ENCODE results near the gene PLA2G4B. TPM values are rescaled to one million over a fixed set of nuclear protein-coding genes. Genes with fewer than 3 reads are reported as not detected.
A peak's percentile ranks its signal among the peaks of the same experiment; 100 is the strongest.

Gene PLA2G4B
- total and polyA plus RNA-seq, 2 donors, result 2.7 to 8.1 TPM

DNA sequence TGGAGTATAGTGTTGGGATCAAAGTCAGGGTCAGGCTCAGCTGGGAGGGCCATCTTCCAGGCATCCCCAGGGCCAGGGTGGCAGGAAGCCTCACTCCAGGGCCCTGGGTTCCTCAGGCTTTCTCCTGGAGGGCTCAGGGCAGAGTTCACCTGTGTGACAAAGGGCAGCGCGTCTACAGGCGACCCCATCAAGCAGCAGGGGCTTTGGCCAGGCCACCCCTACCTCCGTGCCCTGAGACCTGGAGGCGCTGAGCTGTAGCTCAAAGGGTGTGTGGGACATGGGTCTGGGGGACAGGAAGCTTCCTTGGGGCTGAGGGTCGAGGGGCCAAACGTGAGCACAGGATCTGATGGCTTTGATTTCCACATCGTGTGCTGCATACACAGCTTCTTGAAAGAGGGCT, 42.4 kb downstream of the PLA2G4B start:
- H3K4me1 ChIP-seq (ENCODE audit: insufficient read depth), result no peaks in the 10 kb centered on the region
- DNase-seq (ENCODE audit: extremely low spot score), result no peak
- 92% methylated on average over 8 of the region's 8 CpGs for WGBS
- no peak overlapping the region for H3K4me3 ChIP-seq (ENCODE audit: low read depth, low read length)
- H3K36me3 ChIP-seq (ENCODE audit: insufficient read depth), result no peaks in the 10 kb centered on the region
- H3K27ac ChIP-seq (ENCODE audit: low read depth), result no peak overlapping the region

DNA sequence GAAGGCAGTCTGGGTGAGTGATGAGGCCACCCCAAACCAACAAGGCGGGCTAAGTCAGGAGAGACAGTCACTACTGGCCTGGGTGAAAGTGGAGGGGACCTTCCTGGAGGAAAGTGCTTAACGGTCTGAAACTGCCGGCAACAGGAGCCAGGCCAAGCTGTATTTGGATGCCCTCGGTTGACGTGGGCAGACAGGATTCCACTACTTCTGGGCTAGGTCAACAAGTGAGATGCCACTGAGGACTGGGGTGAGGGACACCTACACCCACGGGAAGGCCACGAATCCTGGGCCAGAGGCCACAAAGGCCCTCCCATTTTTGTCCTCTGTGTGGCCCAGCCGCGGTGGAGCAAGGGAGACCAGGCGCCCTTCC, 42.9 kb downstream of the PLA2G4B start:
- 54% methylated on average over 10 of the region's 10 CpGs for WGBS
- no peaks in the 10 kb centered on the region for H3K4me1 ChIP-seq (ENCODE audit: insufficient read depth)
- DNase-seq (ENCODE audit: extremely low spot score), result no peak

DNA sequence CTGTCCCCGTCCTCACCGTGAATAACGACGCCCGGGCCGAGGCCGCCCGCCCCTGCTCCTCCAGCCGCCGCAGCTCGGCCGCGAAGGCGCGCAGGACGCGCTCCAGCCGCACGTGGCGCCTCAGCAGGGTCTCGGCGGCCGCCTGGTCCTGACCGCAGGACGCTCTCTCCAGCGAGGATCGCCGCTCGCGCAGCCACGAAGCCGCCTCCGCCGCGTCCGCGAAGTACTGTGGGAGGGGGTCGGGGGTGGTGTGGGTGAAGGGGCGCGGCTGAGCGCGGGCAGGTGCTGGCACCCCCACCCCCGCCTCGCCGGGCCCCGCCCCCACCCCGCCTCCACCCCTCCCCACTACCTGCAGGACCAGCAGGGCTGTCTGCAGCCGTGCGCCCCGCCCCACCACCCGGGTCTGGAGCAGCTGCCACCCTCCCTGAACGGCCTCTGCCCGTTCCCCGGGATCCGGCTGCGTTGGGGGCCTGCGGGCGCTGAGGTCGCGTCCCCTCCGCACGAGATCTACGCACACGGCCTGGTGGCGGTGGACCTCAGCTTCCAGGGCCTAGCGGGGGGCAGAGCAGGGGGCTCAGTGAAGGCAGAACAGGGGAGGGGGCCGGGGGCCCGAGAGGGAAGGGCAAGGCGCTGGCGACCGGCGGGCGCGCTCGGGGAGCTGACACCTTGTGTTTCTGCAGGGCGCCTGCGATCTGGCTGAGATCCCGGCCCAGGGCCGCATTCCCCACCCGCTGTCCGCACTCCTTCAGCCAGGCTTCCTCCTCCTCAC, 43.5 kb downstream of the PLA2G4B start:
- DNase-seq (ENCODE audit: extremely low spot score), result no peak
- Histone ChIP-seq H3K4me1 (ENCODE audit: insufficient read depth) (no peaks in the 10 kb centered on the region), H3K27ac (ENCODE audit: low read depth) (no peak overlapping the region), H3K4me3 (ENCODE audit: low read depth, low read length) (peak overlapping the region; percentile 22), H3K36me3 (ENCODE audit: insufficient read depth) (no peaks in the 10 kb centered on the region)
- 12% methylated on average over 81 of the region's 81 CpGs for WGBS

More for the DNA sequence above, 42.9 kb downstream of the PLA2G4B start:
- Histone ChIP-seq H3K4me3 (ENCODE audit: low read depth, low read length) (peak overlapping the region; percentile 6), H3K27ac (ENCODE audit: low read depth) (no peak overlapping the region), H3K36me3 (ENCODE audit: insufficient read depth) (no peaks in the 10 kb centered on the region)

DNA sequence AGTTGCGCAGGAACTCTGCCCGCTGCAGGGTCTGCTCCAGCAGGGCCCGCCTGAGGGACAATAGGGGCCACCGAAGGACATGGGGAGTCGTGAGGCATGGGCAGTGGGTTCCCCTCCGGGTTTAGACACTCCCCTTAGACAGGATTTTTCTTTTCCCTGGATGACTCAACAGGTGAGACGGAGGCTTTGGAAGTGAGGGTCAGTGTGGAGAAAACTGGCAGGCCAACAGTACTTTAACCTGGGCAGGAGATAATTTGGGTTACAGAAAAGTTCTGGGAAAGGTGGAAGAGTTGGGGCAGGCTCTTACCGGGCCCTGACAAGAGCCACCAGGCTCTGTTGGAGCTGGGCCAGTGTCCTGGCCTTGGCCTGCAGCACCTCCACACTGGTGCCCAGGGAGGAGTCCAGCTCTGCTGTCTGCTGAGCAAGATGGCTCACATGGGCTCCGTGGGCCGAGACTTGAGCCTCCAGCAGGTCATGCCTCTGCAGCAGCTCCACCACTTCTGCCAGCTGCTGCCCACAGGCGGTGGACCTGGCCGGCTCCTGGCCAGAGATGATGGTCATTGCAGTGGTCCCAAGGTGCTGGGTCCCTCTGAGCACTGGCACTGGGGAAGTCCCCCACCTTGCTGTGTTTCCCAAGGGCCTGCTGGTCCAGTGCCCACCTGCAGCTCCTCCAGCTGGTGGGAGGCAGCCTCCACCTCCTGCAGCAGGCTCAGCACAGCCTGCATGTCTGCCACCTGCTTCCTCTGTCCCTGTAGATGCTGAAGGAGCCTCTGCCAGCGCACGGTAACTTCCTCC, 44.2 kb downstream of the PLA2G4B start:
- no peaks in the 10 kb centered on the region for H3K4me1 ChIP-seq (ENCODE audit: insufficient read depth)
- 67% methylated on average over 14 of the region's 14 CpGs for WGBS
- no peak overlapping the region for H3K4me3 ChIP-seq (ENCODE audit: low read depth, low read length)
- H3K36me3 ChIP-seq (ENCODE audit: insufficient read depth), result no peaks in the 10 kb centered on the region
- no peak for DNase-seq (ENCODE audit: extremely low spot score)
- no peak overlapping the region for H3K27ac ChIP-seq (ENCODE audit: low read depth)

DNA sequence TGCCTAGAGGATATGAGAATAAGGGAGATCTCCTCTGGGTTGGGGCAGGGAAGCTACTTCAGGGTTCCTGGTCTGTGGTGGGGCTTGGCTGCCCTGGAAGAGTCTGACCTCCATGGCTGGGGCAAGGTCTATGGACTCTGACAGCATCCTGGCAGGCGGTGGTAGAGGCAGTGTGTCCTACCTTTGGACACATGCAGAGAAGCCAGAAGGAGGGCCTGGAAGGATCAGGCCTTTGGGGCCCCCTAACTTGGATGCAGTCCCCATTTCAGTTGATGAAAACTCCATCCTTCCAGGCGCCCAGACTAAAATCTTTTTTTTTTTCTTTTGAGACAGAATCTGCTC, 44.8 kb downstream of the PLA2G4B start:
- Histone ChIP-seq H3K4me1 (ENCODE audit: insufficient read depth) (no peaks in the 10 kb centered on the region), H3K36me3 (ENCODE audit: insufficient read depth) (no peaks in the 10 kb centered on the region)
- WGBS, result 98% methylated on average over 2 of the region's 2 CpGs

DNA sequence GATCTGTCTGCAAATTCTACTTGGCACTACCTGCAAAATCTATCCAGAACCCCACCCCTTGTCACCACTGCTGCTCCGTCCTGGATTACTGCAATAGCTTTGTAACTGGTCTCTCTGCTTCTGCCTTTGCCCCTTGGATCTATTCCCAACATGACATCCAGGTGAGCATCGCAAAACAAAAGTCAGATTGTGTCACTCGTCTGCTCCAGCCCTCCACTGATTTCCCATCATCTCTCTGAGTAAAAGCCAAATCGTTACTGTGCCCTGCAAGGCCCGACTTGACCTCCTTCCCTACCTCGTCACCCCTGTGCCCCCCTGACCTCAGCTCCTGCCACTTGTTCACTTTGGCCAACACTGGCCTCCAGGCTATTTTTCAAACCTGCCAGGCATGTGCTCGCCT, 45.8 kb downstream of the PLA2G4B start:
- 95% methylated on average over 7 of the region's 7 CpGs for WGBS
- Histone ChIP-seq H3K4me3 (ENCODE audit: low read depth, low read length) (no peak overlapping the region), H3K27ac (ENCODE audit: low read depth) (no peak overlapping the region), H3K36me3 (ENCODE audit: insufficient read depth) (no peaks in the 10 kb centered on the region), H3K4me1 (ENCODE audit: insufficient read depth) (no peaks in the 10 kb centered on the region)
- DNase-seq (ENCODE audit: extremely low spot score), result no peak

More for the DNA sequence above, 44.8 kb downstream of the PLA2G4B start:
- no peak overlapping the region for H3K27ac ChIP-seq (ENCODE audit: low read depth)
- H3K4me3 ChIP-seq (ENCODE audit: low read depth, low read length), result no peak overlapping the region
- no peak for DNase-seq (ENCODE audit: extremely low spot score)

DNA sequence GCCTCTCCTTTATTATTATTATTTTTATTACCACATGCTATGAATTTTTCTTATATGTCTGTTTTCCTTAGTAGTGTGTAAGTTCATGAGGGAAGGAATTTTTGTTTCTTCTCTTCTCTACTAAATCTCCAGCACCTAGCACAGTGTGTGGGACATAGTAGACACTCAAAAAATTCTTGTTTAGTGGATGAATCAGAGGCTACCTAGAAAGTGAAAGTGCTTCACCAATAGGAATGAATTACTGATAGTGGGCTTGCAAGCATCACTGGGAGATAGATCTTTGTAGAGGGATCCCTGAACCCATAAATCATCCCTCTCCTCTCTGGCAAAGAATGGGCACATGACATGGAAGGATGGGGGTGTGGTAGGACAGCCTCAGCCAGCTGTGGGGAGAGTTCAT, 46.7 kb downstream of the PLA2G4B start:
- no peak for DNase-seq (ENCODE audit: extremely low spot score)
- no peak overlapping the region for H3K4me3 ChIP-seq (ENCODE audit: low read depth, low read length)
- no peaks in the 10 kb centered on the region for H3K36me3 ChIP-seq (ENCODE audit: insufficient read depth)
- no peaks in the 10 kb centered on the region for H3K4me1 ChIP-seq (ENCODE audit: insufficient read depth)
- no peak overlapping the region for H3K27ac ChIP-seq (ENCODE audit: low read depth)

DNA sequence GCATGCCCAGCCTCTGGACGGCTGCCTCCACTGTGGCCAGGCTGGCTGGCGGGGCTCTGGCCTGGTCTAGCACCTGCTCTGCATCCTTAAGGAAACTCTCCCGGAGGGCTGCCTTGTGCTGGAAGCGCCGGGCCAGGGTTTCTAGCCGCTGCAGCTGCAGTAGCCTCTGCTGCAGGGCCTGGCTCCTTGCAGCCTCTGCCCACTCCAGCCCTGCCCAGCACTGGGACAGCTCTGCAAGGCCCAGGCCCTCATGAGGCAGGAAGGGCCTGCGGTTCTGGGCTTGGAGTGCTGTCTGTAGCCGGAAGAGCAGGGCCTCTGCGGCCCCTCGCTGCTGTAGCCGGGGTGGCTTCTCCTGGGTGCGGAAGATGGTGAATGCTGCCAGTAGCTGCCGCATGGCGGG, 47.2 kb downstream of the PLA2G4B start:
- H3K4me3 ChIP-seq (ENCODE audit: low read depth, low read length), result no peak overlapping the region
- DNase-seq (ENCODE audit: extremely low spot score), result no peak
- H3K27ac ChIP-seq (ENCODE audit: low read depth), result no peak overlapping the region
- WGBS, result 97% methylated on average over 14 of the region's 14 CpGs
- H3K4me1 ChIP-seq (ENCODE audit: insufficient read depth), result no peaks in the 10 kb centered on the region
- H3K36me3 ChIP-seq (ENCODE audit: insufficient read depth), result no peaks in the 10 kb centered on the region

DNA sequence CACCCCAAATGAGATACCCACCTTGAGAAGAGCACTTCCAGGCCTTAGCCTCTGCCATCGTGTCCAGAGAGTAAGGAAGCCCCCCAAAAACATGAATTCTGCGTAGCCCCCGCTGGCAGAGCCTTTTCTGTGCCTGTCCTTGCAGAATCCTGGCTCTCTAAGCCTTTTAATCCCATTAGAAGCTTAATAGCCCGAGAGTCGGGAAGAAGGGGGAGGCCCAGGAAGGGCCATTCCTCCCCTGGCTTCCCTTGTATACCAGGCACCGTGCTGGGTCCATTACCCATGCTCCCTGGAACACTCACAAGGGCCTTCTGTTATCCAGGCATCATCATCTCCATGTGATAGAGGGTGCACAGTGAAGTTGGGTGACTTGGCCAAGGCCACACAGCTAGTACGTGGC, 48.1 kb downstream of the PLA2G4B start:
- H3K27ac ChIP-seq (ENCODE audit: low read depth), result no peak overlapping the region
- H3K36me3 ChIP-seq (ENCODE audit: insufficient read depth), result no peaks in the 10 kb centered on the region
- no peak for DNase-seq (ENCODE audit: extremely low spot score)
- WGBS, result 90% methylated on average over 7 of the region's 7 CpGs
- no peak overlapping the region for H3K4me3 ChIP-seq (ENCODE audit: low read depth, low read length)
- no peaks in the 10 kb centered on the region for H3K4me1 ChIP-seq (ENCODE audit: insufficient read depth)

DNA sequence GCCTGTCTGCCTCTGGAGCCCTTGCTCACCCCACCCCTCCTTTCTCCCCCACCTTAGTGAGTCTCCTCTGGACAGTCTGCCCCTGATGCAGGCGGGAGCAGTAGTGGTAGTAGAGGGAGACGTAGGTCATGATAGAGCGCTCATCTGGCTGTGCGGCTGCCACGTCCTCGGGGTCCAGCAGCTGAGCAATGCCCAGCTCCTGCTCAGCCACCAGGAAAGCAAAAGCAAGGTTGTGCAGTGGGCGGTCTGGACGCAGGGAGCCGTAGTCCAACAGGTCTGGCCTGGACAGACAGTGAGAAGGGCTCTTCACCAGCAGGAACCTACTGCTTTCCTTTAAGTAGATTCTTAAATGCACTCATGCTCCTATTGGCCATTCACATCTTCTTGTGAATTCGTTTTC, 48.5 kb downstream of the PLA2G4B start:
- DNase-seq (ENCODE audit: extremely low spot score), result no peak
- Histone ChIP-seq H3K36me3 (ENCODE audit: insufficient read depth) (no peaks in the 10 kb centered on the region), H3K4me3 (ENCODE audit: low read depth, low read length) (no peak overlapping the region), H3K27ac (ENCODE audit: low read depth) (no peak overlapping the region), H3K4me1 (ENCODE audit: insufficient read depth) (no peaks in the 10 kb centered on the region)
- 93% methylated on average over 10 of the region's 10 CpGs for WGBS

DNA sequence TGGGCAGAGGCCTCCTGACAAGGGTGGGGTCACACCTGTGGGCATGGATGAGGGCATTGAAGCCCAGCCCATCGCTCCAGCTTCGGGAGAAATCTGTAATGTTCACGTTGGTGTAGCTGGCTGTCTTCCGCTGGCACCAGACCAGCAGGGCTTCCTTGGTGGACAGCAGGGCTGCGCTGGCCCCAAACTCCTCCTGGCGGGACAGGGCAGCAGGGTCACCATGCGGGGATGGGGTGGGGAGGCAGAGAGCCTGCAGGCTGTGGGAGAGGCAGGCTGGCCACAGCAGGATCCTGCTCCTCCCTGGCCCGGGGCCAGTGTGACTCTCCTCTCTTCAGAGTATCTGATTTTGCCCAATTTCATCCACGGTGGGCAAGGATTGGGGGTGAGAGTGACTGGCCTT, 49.2 kb downstream of the PLA2G4B start:
- Histone ChIP-seq H3K36me3 (ENCODE audit: insufficient read depth) (no peaks in the 10 kb centered on the region), H3K4me3 (ENCODE audit: low read depth, low read length) (no peak overlapping the region), H3K4me1 (ENCODE audit: insufficient read depth) (no peaks in the 10 kb centered on the region), H3K27ac (ENCODE audit: low read depth) (no peak overlapping the region)
- 83% methylated on average over 9 of the region's 9 CpGs for WGBS
- DNase-seq (ENCODE audit: extremely low spot score), result no peak

DNA sequence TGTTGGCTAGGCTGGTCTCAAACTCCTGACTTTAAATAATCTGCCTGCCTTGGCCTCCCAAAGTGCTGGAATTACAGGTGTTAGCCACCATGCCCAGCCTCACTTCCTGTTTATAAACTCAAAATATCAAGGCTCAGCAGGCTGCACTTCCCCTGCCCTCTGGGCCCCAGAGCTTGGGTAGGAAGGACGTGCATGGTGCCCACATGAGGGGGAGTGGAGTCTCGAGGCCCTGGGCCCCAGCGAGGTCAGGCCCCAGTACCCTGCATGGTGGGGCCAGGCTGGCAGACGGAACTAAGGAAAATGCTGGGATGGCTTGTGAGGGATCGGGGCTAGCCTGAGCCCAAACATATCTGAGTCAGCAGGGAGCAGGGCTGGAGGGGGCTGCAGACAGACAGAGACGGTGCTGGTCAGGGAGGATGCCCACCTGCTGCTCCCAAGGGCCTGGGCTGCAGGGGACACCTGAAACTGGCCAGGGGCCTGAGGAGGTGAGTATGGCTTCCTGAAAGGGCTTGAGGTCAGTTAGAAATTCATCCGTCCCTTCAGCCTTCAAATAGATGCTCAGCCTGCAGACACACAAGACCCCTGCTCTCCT, 50.1 kb downstream of the PLA2G4B start:
- no peak overlapping the region for H3K27ac ChIP-seq (ENCODE audit: low read depth)
- no peaks in the 10 kb centered on the region for H3K36me3 ChIP-seq (ENCODE audit: insufficient read depth)
- WGBS, result 85% methylated on average over 7 of the region's 7 CpGs
- no peak overlapping the region for H3K4me3 ChIP-seq (ENCODE audit: low read depth, low read length)
- no peak for DNase-seq (ENCODE audit: extremely low spot score)
- no peaks in the 10 kb centered on the region for H3K4me1 ChIP-seq (ENCODE audit: insufficient read depth)

DNA sequence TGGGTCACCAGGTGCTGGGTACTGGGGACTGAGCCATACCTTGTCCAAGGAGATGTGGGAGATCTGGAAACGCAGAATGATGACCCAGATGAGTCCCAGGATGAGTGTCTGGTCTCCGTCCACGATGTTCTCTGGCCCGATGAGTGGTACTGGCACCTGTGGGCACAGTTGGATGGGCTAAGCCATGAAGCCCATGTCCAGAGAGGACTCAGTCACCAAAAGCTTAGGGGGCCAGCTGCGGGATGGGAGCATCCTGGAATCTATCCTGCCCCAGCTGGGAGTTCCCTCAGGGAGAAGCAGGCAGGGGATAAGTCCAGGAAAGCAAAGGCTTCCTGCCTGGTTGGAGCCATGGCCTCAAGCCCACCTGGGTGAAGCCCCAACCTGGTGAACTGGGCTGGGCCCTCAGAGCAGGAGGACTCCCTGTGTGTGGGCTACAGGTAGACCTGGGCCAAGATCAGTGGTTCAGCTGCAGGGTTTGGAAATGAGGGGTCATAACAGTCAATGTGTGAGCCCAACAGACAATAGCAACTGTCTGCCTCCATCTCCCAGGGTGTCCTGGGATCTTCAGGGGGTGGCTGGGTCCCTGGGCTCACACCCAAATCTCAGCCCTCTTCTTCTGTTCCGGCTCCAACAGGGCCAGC, 51.5 kb downstream of the PLA2G4B start:
- Histone ChIP-seq H3K27ac (ENCODE audit: low read depth) (no peak overlapping the region), H3K4me3 (ENCODE audit: low read depth, low read length) (no peak overlapping the region), H3K4me1 (ENCODE audit: insufficient read depth) (no peaks in the 10 kb centered on the region), H3K36me3 (ENCODE audit: insufficient read depth) (no peaks in the 10 kb centered on the region)
- 93% methylated on average over 6 of the region's 6 CpGs for WGBS
- no peak for DNase-seq (ENCODE audit: extremely low spot score)

DNA sequence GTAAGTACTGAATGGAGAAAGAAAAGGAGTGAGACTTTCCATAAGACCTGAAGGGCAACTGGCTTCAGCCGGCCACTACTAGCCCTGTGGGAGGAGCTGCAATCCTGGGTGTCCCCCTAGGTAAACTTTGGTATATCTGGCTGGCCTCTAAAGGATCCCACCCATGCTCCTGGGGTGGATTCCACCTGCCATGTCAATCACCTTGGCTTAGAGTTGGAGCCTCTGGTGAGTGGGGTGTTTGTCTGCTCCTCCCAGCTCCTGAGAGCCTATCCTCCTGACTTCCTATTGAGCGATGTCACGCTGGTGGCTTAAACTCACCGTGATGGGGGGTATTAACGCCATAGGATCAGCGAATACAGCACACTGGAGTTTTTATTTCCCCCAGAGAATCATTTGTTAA, 52.6 kb downstream of the PLA2G4B start:
- DNase-seq (ENCODE audit: extremely low spot score), result no peak
- no peaks in the 10 kb centered on the region for H3K4me1 ChIP-seq (ENCODE audit: insufficient read depth)
- WGBS, result 91% methylated on average over 6 of the region's 6 CpGs
- no peak overlapping the region for H3K27ac ChIP-seq (ENCODE audit: low read depth)
- no peaks in the 10 kb centered on the region for H3K36me3 ChIP-seq (ENCODE audit: insufficient read depth)
- H3K4me3 ChIP-seq (ENCODE audit: low read depth, low read length), result no peak overlapping the region

Data from urinary bladder (tissue), 4 donors.